HCT116 (cell line): ENCODE results near the gene CLEC2B. TPM values are rescaled to one million over a fixed set of nuclear protein-coding genes. Genes with fewer than 3 reads are reported as not detected.

Experiments
- ATAC-seq: fragments of 200-7000 bp; cut with Tn5 transposase; 2 replicates; pipeline ENCODE4 v1.9.1; 2020; ENCODE audit warnings: mild to moderate bottlenecking, moderate library complexity
- BruUV-seq: library from RNA; stranded (reverse); fragments of 400-500 nt; replicated peaks from 2 replicates; lab custom pipeline; 2021; lab: Mats Ljungman, UMichigan
- CTCF ChIA-PET: fragments of 300-600 bp; sonication (Branson Sonifier 250); formaldehyde crosslinking; loops from one replicate; lab custom pipeline; 2021; ENCODE audit warnings: antibody characterized with exemption; lab: Charles Lee
- POLR2A ChIA-PET: fragments of 300-600, 350-600 bp; sonication (Branson Sonifier 250); formaldehyde crosslinking; loops from one replicate; lab custom pipeline; 2021; ENCODE audit warnings: antibody characterized with exemption; lab: Charles Lee
- RAD21 ChIA-PET, 2 experiments: fragments of 300-600 bp; sonication (Branson Sonifier 250); formaldehyde crosslinking; loops; one replicate each; lab custom pipeline; 2023; ENCODE audit warnings: low total read pairs in 2 of 2; ENCODE audit not compliant: uncharacterized antibody in 2 of 2, unreplicated experiment in 2 of 2, low non-redundant PET in 1 of 2; lab: Charles Lee
- DNase-seq: peaks from one replicate; pipeline ENCODE4 v3.0.0-alpha.2; 2010; ENCODE audit warnings: low read depth, low spot score
- H2AFZ ChIP-seq: fragments of 200-600 bp; shearing (Covaris generic), sonication (generic); 2 replicates; pipeline ENCODE4 v1.6.1; 2017; ENCODE audit warnings: low read depth, mixed run types, mixed read lengths, antibody characterized with exemption, low read length; ENCODE audit not compliant: poor library complexity, severe bottlenecking
- H3K27ac ChIP-seq: 2 replicates; pipeline ENCODE4 v1.5.1; 2012; ENCODE audit warnings: low read depth, low read length
- H3K27me3 ChIP-seq: fragments of 200-600 bp; sonication (generic); 2 replicates; pipeline ENCODE4 v1.6.1; 2016; ENCODE audit warnings: mixed run types, low read length, mixed read lengths; ENCODE audit not compliant: insufficient read depth
- H3K36me3 ChIP-seq, 2 experiments: fragments of 200-500 bp in 1 of 2; fragments of 200-600 bp in 1 of 2; sonication (Bioruptor generic) in 1 of 2; sonication (generic) in 1 of 2; 2 replicates each; pipeline versions ENCODE4 v1.5.1 to v1.6.1; 2014 to 2016; ENCODE audit warnings: low read length in 2 of 2, inconsistent platforms in 1 of 2, mixed read lengths in 1 of 2, mixed run types in 1 of 2; ENCODE audit not compliant: insufficient read depth in 2 of 2, control insufficient read depth in 1 of 2
- H3K4me1 ChIP-seq, 2 experiments: fragments of 200-600 bp in 1 of 2; sonication (generic) in 1 of 2; 2 replicates each; pipeline versions ENCODE4 v1.5.1 to v1.6.1; 2012 to 2017; ENCODE audit warnings: low read length in 2 of 2, inconsistent platforms in 1 of 2, mild to moderate bottlenecking in 1 of 2, mixed read lengths in 1 of 2, mixed run types in 1 of 2, moderate library complexity in 1 of 2; ENCODE audit not compliant: insufficient read depth in 2 of 2, control insufficient read depth in 1 of 2
- H3K4me2 ChIP-seq: fragments of 200-600 bp; sonication (generic); 2 replicates; pipeline ENCODE4 v1.6.1; 2017; ENCODE audit warnings: mixed run types, low read length, mixed read lengths
- H3K4me3 ChIP-seq, 2 experiments: fragments of 200-600 bp in 1 of 2; sonication (generic) in 1 of 2; replicated peaks in 1 of 2; 2 replicates each; pipeline ENCODE4 v1.5.1; 2011 to 2016; ENCODE audit warnings: low read length in 2 of 2, control low read depth in 1 of 2, low read depth in 1 of 2, mild to moderate bottlenecking in 1 of 2, mixed read lengths in 1 of 2, mixed run types in 1 of 2
- H3K79me2 ChIP-seq: fragments of 200-600 bp; sonication (generic); 2 replicates; pipeline ENCODE4 v1.6.1; 2017; ENCODE audit warnings: mild to moderate bottlenecking, mixed run types, low read length, moderate library complexity, mixed read lengths; ENCODE audit not compliant: insufficient read depth
- H3K9ac ChIP-seq: fragments of 200-600 bp; sonication (generic); 2 replicates; pipeline ENCODE4 v1.6.1; 2016; ENCODE audit warnings: low read length, mixed read lengths
- H3K9me2 ChIP-seq: fragments of 200-600 bp; sonication (generic), shearing (Covaris generic); 2 replicates; pipeline ENCODE4 v1.6.1; 2017; ENCODE audit warnings: mixed run types, mild to moderate bottlenecking, moderate library complexity; ENCODE audit not compliant: insufficient read depth
- H3K9me3 ChIP-seq, 2 experiments: fragments of 200-500 bp in 1 of 2; fragments of 200-600 bp in 1 of 2; sonication (Bioruptor generic) in 1 of 2; sonication (generic) in 1 of 2; 2 replicates each; pipeline ENCODE4 v1.6.1; 2014 to 2017; ENCODE audit warnings: low read length in 2 of 2, mixed read lengths in 2 of 2, inconsistent platforms in 1 of 2, low read depth in 1 of 2, mild to moderate bottlenecking in 1 of 2, mixed run types in 1 of 2, moderate library complexity in 1 of 2; ENCODE audit not compliant: control insufficient read depth in 1 of 2, insufficient read depth in 1 of 2
- H4K20me1 ChIP-seq: fragments of 200-600 bp; sonication (generic), shearing (Covaris generic); 2 replicates; pipeline ENCODE4 v1.6.1; 2017; ENCODE audit warnings: mixed run types, mild to moderate bottlenecking, moderate library complexity; ENCODE audit not compliant: insufficient read depth
- EGR1 ChIP-seq: IDR thresholded peaks from 2 replicates; pipeline ENCODE4 v1.6.1; 2012; ENCODE audit warnings: low read depth
- FOSL1 ChIP-seq: IDR thresholded peaks from 2 replicates; pipeline ENCODE4 v1.6.1; 2012; ENCODE audit warnings: low read depth
- MAX ChIP-seq: IDR thresholded peaks from 2 replicates; pipeline ENCODE4 v1.6.1; 2012
- POLR2A ChIP-seq: IDR thresholded peaks from 2 replicates; pipeline ENCODE4 v1.7.0; 2011; ENCODE audit warnings: borderline replicate concordance; ENCODE audit not compliant: insufficient read depth, insufficient read length; ENCODE audit errors: extremely low read depth
- RAD21 ChIP-seq: IDR thresholded peaks from 2 replicates; pipeline ENCODE4 v1.6.1; 2012; ENCODE audit warnings: low read depth, mild to moderate bottlenecking
- SRF ChIP-seq: IDR thresholded peaks from 2 replicates; pipeline ENCODE4 v1.6.1; 2012; ENCODE audit warnings: low read depth
- YY1 ChIP-seq: IDR thresholded peaks from 2 replicates; pipeline ENCODE4 v1.6.1; 2011; ENCODE audit warnings: low read length, low read depth, moderate library complexity, mild to moderate bottlenecking; ENCODE audit not compliant: insufficient replicate concordance; ENCODE audit errors: extremely low read depth
- ZNF274 ChIP-seq: fragments of 200-500 bp; sonication (Bioruptor generic); IDR thresholded peaks from 2 replicates; pipeline ENCODE4 v1.6.1; 2014; ENCODE audit warnings: mild to moderate bottlenecking, low read depth, low read length, inconsistent platforms
- intact Hi-C: fragments of 100-400 bp; cut with micrococcal nuclease; formaldehyde crosslinking; loops from 2 replicates; pipeline ENCODE4 v1.10.0; 2022
- total RNA-seq: library from RNA; stranded (reverse); gene quantifications from one replicate; pipeline ENCODE4 v1.2.1, GENCODE V29; 2021; ENCODE audit not compliant: unreplicated experiment

The CLEC2B gene
- total RNA-seq, 1 experiment from 2014 or later = not detected

GRCh38 chr12:9907769-9908168 lies 38.6 kb upstream of the CLEC2B start:
- Histone ChIP-seq H3K27ac (no peak overlapping the region), H3K36me3 (no peaks in the 10 kb centered on the region), H2AFZ (no peak overlapping the region), H3K79me2 (no peaks in the 10 kb centered on the region), H3K4me3 (no peak overlapping the region), H3K9ac (no peak overlapping the region), H3K9me3 (peaks cover 6 to 7% of the 10 kb centered on the region in 2 experiments; a peak in 2 of 4 replicates), H3K9me2 (no peaks in the 10 kb centered on the region)
- ChIA-PET RAD21 (no interaction called here), CTCF (interaction anchor here (0.9 kb wide), 1 partner anchor 32 kb away, joined by 3 read pairs; no protein-coding TSS in a partner anchor)
- BruUV-seq = no TSS peak
- intact Hi-C loops = no loop called here
- no peak for DNase-seq
- no peak for TF ChIP-seq ZNF274
- no peak for TF ChIP-seq EGR1
- no peak for TF ChIP-seq SRF
- TF ChIP-seq RAD21 = no peak
- TF ChIP-seq FOSL1 = no peak
- TF ChIP-seq YY1 = no peak
- TF ChIP-seq, all 23 proteins: peak for 0
- Histone ChIP-seq H4K20me1 (no peaks in the 10 kb centered on the region), H3K4me1 (no peaks in the 10 kb centered on the region), H3K27me3 (peaks cover 19% of the 10 kb centered on the region; the same call in 1 of the 2 replicates), H3K4me2 (no peak overlapping the region)
- ATAC-seq = no peak
- POLR2A ChIA-PET = no interaction called here

- TF ChIP-seq POLR2A (no peak), RAD21 (no peak), MAX (no peak)
- Histone ChIP-seq H3K27me3 (peaks cover 19% of the 10 kb centered on the region; the same call in 1 of the 2 replicates), H3K4me1 (no peaks in the 10 kb centered on the region), H2AFZ (no peak overlapping the region), H3K9ac (no peak overlapping the region), H3K9me2 (no peaks in the 10 kb centered on the region), H3K27ac (no peak overlapping the region), H3K9me3 (peaks cover 6 to 7% of the 10 kb centered on the region in 2 experiments; a peak in 2 of 4 replicates), H3K4me3 (no peak overlapping the region), H4K20me1 (no peaks in the 10 kb centered on the region), H3K79me2 (no peaks in the 10 kb centered on the region), H3K4me2 (no peak overlapping the region), H3K36me3 (no peaks in the 10 kb centered on the region)
- BruUV-seq = no TSS peak
- ChIA-PET CTCF (interaction anchor here (0.9 kb wide), 1 partner anchor 33 kb away, joined by 3 read pairs; no protein-coding TSS in a partner anchor), RAD21 (no interaction called here), POLR2A (no interaction called here)
- no peak for DNase-seq
- intact Hi-C loops = no loop called here
- no peak for ATAC-seq
Observed at GRCh38 chr12:9906873-9907272, 37.7 kb upstream of the CLEC2B start.
